ENCODE results near the gene HLCS.

Gene HLCS

GRCh38 chr21:36800734-36801133, 165.7 kb downstream of the HLCS start:
- no peak overlapping the region for H3K4me3 ChIP-seq (ENCODE audit: insufficient read depth, low read length, poor library complexity, severe bottlenecking)
- no peak overlapping the region for H3K4me2 ChIP-seq (ENCODE audit: low read depth, low read length, poor library complexity, severe bottlenecking)
- 0 out of 2 replicates have a peak, but pooled peaks cover 5% of the 10 kb centered on the region for H3K9me3 ChIP-seq (ENCODE audit: insufficient read depth, low read length)
- no peaks in the 10 kb centered on the region for H3K36me3 ChIP-seq (ENCODE audit: low read length)
- TF ChIP-seq EZH2phosphoT487 (conservative IDR thresholded peaks at IDR 0.05; ENCODE audit: low read length) (no peak), CTCF (IDR thresholded peaks at IDR 0.05; ENCODE audit: insufficient read depth, low read length, poor library complexity, severe bottlenecking) (no peak)
- no peaks in the 10 kb centered on the region for H4K20me1 ChIP-seq (ENCODE audit: low read depth, low read length)
- H2AFZ ChIP-seq (ENCODE audit: low read depth, low read length, severe bottlenecking): no peak overlapping the region
- H3K79me2 ChIP-seq (ENCODE audit: insufficient read depth, low read length): no peaks in the 10 kb centered on the region
- no peaks in the 10 kb centered on the region for H3K9me2 ChIP-seq (replicated peaks; ENCODE audit: insufficient read depth, low read length)
- H3F3A ChIP-seq (ENCODE audit: insufficient read depth): no peaks in the 10 kb centered on the region
- H3K27ac ChIP-seq (ENCODE audit: low read depth, low read length): no peak overlapping the region
- H3K9ac ChIP-seq (ENCODE audit: low read length): no peak overlapping the region
- H3K27me3 ChIP-seq (ENCODE audit: low read length): no peaks in the 10 kb centered on the region

DNA sequence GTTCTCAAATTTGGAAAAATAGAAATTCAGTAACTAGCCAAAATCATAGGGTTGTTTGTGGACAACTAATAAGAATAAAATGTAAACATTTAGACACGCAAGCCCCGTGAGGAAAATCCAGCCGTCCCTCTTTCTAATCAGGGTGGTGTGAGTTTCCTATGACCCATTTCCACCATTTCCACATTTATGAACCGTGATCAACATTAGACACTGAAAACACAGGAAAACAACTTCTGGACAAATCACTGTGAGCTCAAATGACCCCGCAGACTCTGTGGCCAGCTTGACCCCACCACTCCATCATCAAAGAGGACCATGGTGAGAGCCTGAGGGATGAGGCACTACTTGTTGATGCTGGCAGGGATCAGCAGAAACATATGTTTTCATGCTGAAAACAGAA, 166.6 kb downstream of the HLCS start:
- Histone ChIP-seq H3F3A (ENCODE audit: insufficient read depth) (no peaks in the 10 kb centered on the region), H4K20me1 (ENCODE audit: low read depth, low read length) (no peaks in the 10 kb centered on the region), H3K36me3 (ENCODE audit: low read length) (no peaks in the 10 kb centered on the region), H3K27me3 (ENCODE audit: low read length) (no peaks in the 10 kb centered on the region), H3K9me3 (ENCODE audit: insufficient read depth, low read length) (0 out of 2 replicates have a peak, but pooled peaks cover 5% of the 10 kb centered on the region), H3K9ac (ENCODE audit: low read length) (no peak overlapping the region), H2AFZ (ENCODE audit: low read depth, low read length, severe bottlenecking) (no peak overlapping the region), H3K27ac (ENCODE audit: low read depth, low read length) (no peak overlapping the region), H3K4me2 (ENCODE audit: low read depth, low read length, poor library complexity, severe bottlenecking) (no peak overlapping the region), H3K4me3 (ENCODE audit: insufficient read depth, low read length, poor library complexity, severe bottlenecking) (no peak overlapping the region), H3K9me2 (replicated peaks; ENCODE audit: insufficient read depth, low read length) (no peaks in the 10 kb centered on the region), H3K79me2 (ENCODE audit: insufficient read depth, low read length) (no peaks in the 10 kb centered on the region)
- no peak for TF ChIP-seq CTCF (IDR thresholded peaks at IDR 0.05; ENCODE audit: insufficient read depth, low read length, poor library complexity, severe bottlenecking)
- no peak for TF ChIP-seq EZH2phosphoT487 (conservative IDR thresholded peaks at IDR 0.05; ENCODE audit: low read length)

DNA sequence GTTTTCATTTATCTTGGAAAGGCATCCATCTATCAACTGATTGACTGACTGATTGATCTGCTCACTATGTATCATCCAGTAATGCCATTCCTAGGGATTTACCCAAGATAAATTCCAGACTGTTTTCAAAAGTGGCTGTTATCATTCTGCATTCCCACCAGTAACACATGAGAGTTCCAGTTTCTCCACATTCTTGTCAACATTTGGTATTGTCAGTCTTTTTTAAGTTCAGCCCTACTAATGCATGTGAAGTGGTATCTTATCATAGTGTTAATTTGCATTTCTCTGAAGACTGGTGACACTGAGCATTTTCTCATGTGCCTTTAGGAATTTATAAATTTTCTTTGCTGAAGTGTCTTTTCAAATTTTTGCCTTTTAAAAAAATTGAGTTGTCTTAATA, 168.0 kb downstream of the HLCS start:
- TF ChIP-seq CTCF (IDR thresholded peaks at IDR 0.05; ENCODE audit: insufficient read depth, low read length, poor library complexity, severe bottlenecking): no peak
- no peak for TF ChIP-seq EZH2phosphoT487 (conservative IDR thresholded peaks at IDR 0.05; ENCODE audit: low read length)
- Histone ChIP-seq H4K20me1 (ENCODE audit: low read depth, low read length) (no peaks in the 10 kb centered on the region), H3K36me3 (ENCODE audit: low read length) (no peaks in the 10 kb centered on the region), H3K4me2 (ENCODE audit: low read depth, low read length, poor library complexity, severe bottlenecking) (no peak overlapping the region), H3K27ac (ENCODE audit: low read depth, low read length) (no peak overlapping the region), H3K9me2 (replicated peaks; ENCODE audit: insufficient read depth, low read length) (no peaks in the 10 kb centered on the region), H3F3A (ENCODE audit: insufficient read depth) (no peaks in the 10 kb centered on the region), H3K79me2 (ENCODE audit: insufficient read depth, low read length) (no peaks in the 10 kb centered on the region), H3K27me3 (ENCODE audit: low read length) (no peaks in the 10 kb centered on the region), H3K9me3 (ENCODE audit: insufficient read depth, low read length) (0 out of 2 replicates have a peak, but pooled peaks cover 5% of the 10 kb centered on the region), H2AFZ (ENCODE audit: low read depth, low read length, severe bottlenecking) (no peak overlapping the region), H3K9ac (ENCODE audit: low read length) (no peak overlapping the region), H3K4me3 (ENCODE audit: insufficient read depth, low read length, poor library complexity, severe bottlenecking) (no peak overlapping the region)

All from SU-DHL-6 (cell line).